K562 (cell line): ENCODE measurements around the gene FAM50A. TPM values are rescaled to one million over a fixed set of nuclear protein-coding genes. Genes with fewer than 3 reads are reported as not detected.

Experiments
- ARHGAP35 ChIP-seq: fragments of 450-650 bp; IDR thresholded peaks from 2 replicates; pipeline ENCODE4 v1.6.1; 2018; ENCODE audit not compliant: partially characterized antibody
- E2F1 ChIP-seq: sonication (generic); formaldehyde crosslinking; IDR thresholded peaks from 2 replicates; pipeline ENCODE4 v1.8.1; 2023; ENCODE audit warnings: mild to moderate bottlenecking, missing genetic modification reagents, moderate library complexity
- E2F5 ChIP-seq: sonication (generic); formaldehyde crosslinking; IDR thresholded peaks from 2 replicates; pipeline ENCODE4 v1.8.0; 2022; ENCODE audit warnings: mild to moderate bottlenecking, missing genetic modification reagents
- FIP1L1 ChIP-seq: fragments of 200-400 bp; formaldehyde crosslinking; IDR thresholded peaks from 2 replicates; pipeline ENCODE4 v1.6.1; 2018; ENCODE audit warnings: mild to moderate bottlenecking, low read depth, low read length; ENCODE audit not compliant: poor library complexity, severe bottlenecking
- GABPB2 ChIP-seq: fragments of 250-450 bp; sonication (Bioruptor Pico); conservative IDR thresholded peaks from 2 replicates; pipeline ENCODE4 v1.5.1; 2021; ENCODE audit warnings: mild to moderate bottlenecking
- KLF10 ChIP-seq: fragments of 250-450 bp; sonication (Bioruptor Pico); IDR thresholded peaks from 2 replicates; pipeline ENCODE4 v1.6.1; 2021; ENCODE audit warnings: matching md5 sums
- MXD1 ChIP-seq: fragments of 250-450 bp; sonication (Bioruptor Pico); IDR thresholded peaks from 2 replicates; pipeline ENCODE4 v1.8.0; 2021; ENCODE audit warnings: borderline replicate concordance, mild to moderate bottlenecking, moderate library complexity; ENCODE audit not compliant: poor library complexity, severe bottlenecking
- NCOA1 ChIP-seq: fragments of 450-650 bp; IDR thresholded peaks from 2 replicates; pipeline ENCODE4 v1.6.1; 2016; ENCODE audit warnings: low read depth
- PCBP1 ChIP-seq: fragments of 200-400 bp; formaldehyde crosslinking; IDR thresholded peaks from 2 replicates; pipeline ENCODE4 v1.6.1; 2018; ENCODE audit warnings: mild to moderate bottlenecking, low read depth, low read length; ENCODE audit not compliant: poor library complexity, severe bottlenecking
- PHB2 ChIP-seq: fragments of 450-650 bp; IDR thresholded peaks from 2 replicates; pipeline ENCODE4 v1.6.1; 2017; ENCODE audit warnings: low read depth
- PHF8 ChIP-seq: fragments of 200-600 bp; sonication (generic); IDR thresholded peaks from 2 replicates; pipeline ENCODE4 v1.6.1; 2012; ENCODE audit warnings: mixed run types, mild to moderate bottlenecking, inconsistent platforms, low read length, moderate library complexity, borderline replicate concordance
- PREB ChIP-seq: sonication (generic); formaldehyde crosslinking; IDR thresholded peaks from 2 replicates; pipeline ENCODE4 v1.8.1; 2023; ENCODE audit warnings: mild to moderate bottlenecking, missing genetic modification reagents
- PURB ChIP-seq: sonication (generic); formaldehyde crosslinking; IDR thresholded peaks from 2 replicates; pipeline ENCODE4 v1.9.0; 2021; ENCODE audit warnings: low read depth, mild to moderate bottlenecking, missing genetic modification reagents
- PYGO2 ChIP-seq: fragments of 450-650 bp; IDR thresholded peaks from 2 replicates; pipeline ENCODE4 v1.6.1; 2016; ENCODE audit warnings: mild to moderate bottlenecking, missing genetic modification characterization, moderate library complexity, missing compliant biosample characterization
- RB1 ChIP-seq: fragments of 450-650 bp; IDR thresholded peaks from 2 replicates; pipeline ENCODE4 v1.6.1; 2017; ENCODE audit warnings: low read depth, mild to moderate bottlenecking
- RBM17 ChIP-seq: fragments of 200-400 bp; formaldehyde crosslinking; IDR thresholded peaks from 2 replicates; pipeline ENCODE4 v1.6.1; 2017; ENCODE audit warnings: low read depth, mild to moderate bottlenecking, low read length, borderline replicate concordance
- SP1 ChIP-seq: sonication (generic); formaldehyde crosslinking; IDR thresholded peaks from 2 replicates; pipeline ENCODE4 v1.8.1; 2022; ENCODE audit warnings: mild to moderate bottlenecking, missing genetic modification reagents
- TAF15 ChIP-seq: fragments of 200-400 bp; formaldehyde crosslinking; IDR thresholded peaks from 2 replicates; pipeline ENCODE4 v1.6.1; 2017; ENCODE audit warnings: mild to moderate bottlenecking, low read depth, low read length, moderate library complexity
- TCF3 ChIP-seq: sonication (generic); formaldehyde crosslinking; IDR thresholded peaks from 2 replicates; pipeline ENCODE4 v1.4.0; 2020; ENCODE audit warnings: mild to moderate bottlenecking, missing genetic modification reagents
- TCF7 ChIP-seq: sonication (generic); IDR thresholded peaks from 2 replicates; pipeline ENCODE4 v1.6.1; 2016; ENCODE audit warnings: antibody characterized with exemption, borderline replicate concordance
- TOE1 ChIP-seq, 2 experiments: fragments of 450-650 bp in 1 of 2; sonication (generic) in 1 of 2; formaldehyde crosslinking in 1 of 2; IDR thresholded peaks; 2 replicates each; pipeline versions ENCODE4 v1.7.1 to v1.8.0; 2016 to 2022; ENCODE audit warnings: borderline replicate concordance in 2 of 2, mild to moderate bottlenecking in 2 of 2, antibody characterized with exemption in 1 of 2, inconsistent platforms in 1 of 2, low read depth in 1 of 2, missing genetic modification reagents in 1 of 2, moderate library complexity in 1 of 2
- ZC3H4 ChIP-seq: sonication (generic); formaldehyde crosslinking; IDR thresholded peaks from 2 replicates; pipeline ENCODE4 v1.9.0; 2021; ENCODE audit warnings: missing genetic modification reagents, borderline replicate concordance
- ZNF134 ChIP-seq: fragments of 250-450 bp; sonication (Bioruptor Pico); conservative IDR thresholded peaks from 2 replicates; pipeline ENCODE4 v1.4.0; 2020
- ZNF699 ChIP-seq: fragments of 250-450 bp; sonication (Bioruptor Pico); IDR thresholded peaks from 2 replicates; pipeline ENCODE4 v1.8.0; 2021; ENCODE audit warnings: mild to moderate bottlenecking, moderate library complexity; ENCODE audit not compliant: insufficient replicate concordance
- ZNF76 ChIP-seq: fragments of 250-450 bp; sonication (Bioruptor Pico); IDR thresholded peaks from 2 replicates; pipeline ENCODE4 v1.4.0; 2020; ENCODE audit warnings: mild to moderate bottlenecking, moderate library complexity, borderline replicate concordance
- polyA plus RNA-seq, 8 experiments: library from polyadenylated mRNA; depleted of rRNA in 4 of 8; stranded (reverse) in 5 of 8; unstranded in 3 of 8; fragments of >200 nt; fragmentation: Nextera tagmentation in 2 of 8; fragmentation: Illumina TruSeq in 1 of 8; extraction: Ambion mirVana in 2 of 8; extraction: Trizol in 1 of 8; gene quantifications; 2 replicates each; pipeline versions ENCODE4 v1.2.1 to v1.2.3, GENCODE V29; 2011 to 2014; ENCODE audit warnings: inconsistent platforms in 1 of 8, missing spikeins in 1 of 8
- total RNA-seq, 7 experiments: library from RNA; depleted of rRNA in 6 of 7; stranded (reverse); fragments of >200 nt in 6 of 7; fragmentation: Illumina TruSeq in 2 of 7; extraction: Trizol in 2 of 7; gene quantifications; 2 replicates each; pipeline versions ENCODE4 v1.2.1 to v1.2.3, GENCODE V29; 2011 to 2021; ENCODE audit warnings: low replicate concordance in 1 of 7

The FAM50A gene
- total and polyA plus RNA-seq, 9 of the 15 experiments (the other 6 are each of a cell fraction or from before 2014, with no cell fraction given) = 4.4 to 114 (median 67.3) TPM

- TF ChIP-seq PREB (CRISPR knock-in tag) (no peak; the same call in 1 of the 2 replicates), ZC3H4 (CRISPR knock-in tag) (no peak), TCF3 (CRISPR knock-in tag) (no peak), FIP1L1 (no peak), GABPB2 (CRISPR knock-in tag) (no peak), PHF8 (peak; percentile 89), ZNF76 (CRISPR knock-in tag) (no peak), SP1 (peak; percentile 90), RBM17 (no peak), ARHGAP35 (no peak), TAF15 (no peak), E2F1 (CRISPR knock-in tag) (0 out of 2 replicates have a peak, but pooled peaks have one; percentile 27), RB1 (peak; percentile 34), TOE1 (IDR thresholded peaks at IDR 0.05; ENCODE audit: borderline replicate concordance) (no peak), TOE1 (CRISPR knock-in tag; IDR thresholded peaks at IDR 0.05; ENCODE audit: borderline replicate concordance, low read depth) (peak; percentile 92; the same call in 1 of the 2 replicates), PURB (CRISPR knock-in tag) (no peak), ZNF699 (no peak), PHB2 (no peak), E2F5 (CRISPR knock-in tag) (no peak; the same call in 1 of the 2 replicates), TCF7 (0 out of 2 replicates have a peak, but pooled peaks have one; percentile 48), ZNF134 (no peak), PCBP1 (no peak), NCOA1 (peak; percentile 27; the same call in 1 of the 2 replicates), MXD1 (no peak), KLF10 (CRISPR knock-in tag) (no peak), PYGO2 (tag) (no peak)
These were observed 45.9 kb upstream of the FAM50A start, which contains the start of gene RPL10 (continued) for GRCh38 chrX:154397888-154398667.
